ENCODE measurements around the gene EFNA2.

The EFNA2 gene

DNA sequence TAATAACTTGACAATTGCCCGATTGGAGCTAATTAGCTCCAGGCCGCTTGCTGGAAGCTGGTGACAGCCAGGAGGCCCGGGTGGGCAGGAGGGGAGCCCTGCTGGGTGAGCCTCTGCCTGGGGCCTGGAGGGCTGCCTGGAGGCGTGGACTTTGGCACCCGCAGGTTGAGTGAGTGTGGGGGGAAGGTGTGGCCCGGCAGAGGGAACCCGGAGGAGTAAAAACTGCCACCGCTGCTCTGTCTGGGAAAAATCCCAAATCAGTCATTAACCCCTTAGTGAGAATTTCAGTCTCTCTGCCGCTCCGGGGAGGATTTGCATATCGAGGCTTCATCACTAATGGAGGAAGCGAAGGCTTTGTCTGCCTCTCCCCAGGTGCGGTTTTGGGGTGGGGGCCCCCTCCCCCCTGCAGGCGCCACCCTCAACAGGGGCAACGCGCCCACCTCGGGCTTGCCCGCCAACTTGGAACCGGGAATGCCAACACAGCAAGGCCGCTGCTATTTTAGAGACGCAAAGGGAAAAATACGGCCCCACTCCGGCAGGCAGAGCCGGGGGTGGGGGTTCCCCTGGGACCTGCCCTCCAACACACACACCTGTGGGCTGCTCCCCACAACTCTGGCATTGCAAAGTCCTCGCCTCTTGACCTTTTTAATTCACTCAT, 6.2 kb downstream of the EFNA2 start (continued):
- no peak for TF ChIP-seq ZNF8 (CRISPR knock-in tag; IDR thresholded peaks at IDR 0.05)
- TF ChIP-seq PPARA (CRISPR knock-in tag; IDR thresholded peaks at IDR 0.05; ENCODE audit: borderline replicate concordance), result no peak

DNA sequence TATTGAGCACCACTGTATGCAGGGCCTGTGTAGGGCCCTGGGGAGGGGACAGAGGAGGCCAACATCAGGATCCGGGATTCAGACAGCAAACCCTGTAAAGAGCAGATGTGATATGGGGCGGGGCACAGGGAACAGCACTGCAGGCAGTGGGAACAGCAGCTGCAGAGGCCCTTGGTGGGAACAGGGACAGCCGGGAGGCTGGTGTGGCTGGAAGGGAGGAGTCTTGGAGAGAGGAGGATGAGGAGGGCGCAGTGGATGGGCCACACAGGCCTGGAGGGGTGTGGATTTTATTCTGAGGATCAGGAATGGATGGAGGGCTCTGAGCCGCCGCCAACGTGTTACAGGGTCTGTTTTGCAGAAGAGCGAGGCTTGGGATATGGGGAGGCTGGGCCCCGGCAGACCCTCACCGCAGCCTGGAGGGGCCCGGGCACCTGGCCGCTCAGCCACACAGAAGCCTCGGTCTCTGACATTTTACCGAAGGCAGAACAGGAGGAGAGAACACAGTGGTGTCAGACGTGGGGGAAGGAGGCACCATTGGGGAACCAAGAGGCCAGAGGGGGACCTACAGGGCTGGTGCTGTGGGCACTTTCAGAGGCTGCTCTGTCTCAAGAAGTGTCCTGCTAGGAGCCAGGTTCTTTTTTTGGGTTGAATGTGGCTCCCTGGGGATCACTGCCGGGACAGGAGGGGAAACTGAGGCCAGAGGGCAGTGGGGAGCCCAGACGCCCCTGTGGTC, 6.9 kb downstream of the EFNA2 start:
- TF ChIP-seq TCF4 (CRISPR knock-in tag; IDR thresholded peaks at IDR 0.05; ENCODE audit: borderline replicate concordance) (no peak), CSDC2 (CRISPR knock-in tag; IDR thresholded peaks at IDR 0.05) (no peak), RARB (CRISPR knock-in tag; IDR thresholded peaks at IDR 0.05) (no peak), TOX (CRISPR knock-in tag; IDR thresholded peaks at IDR 0.05; ENCODE audit: borderline replicate concordance) (no peak)
- no peak for ATAC-seq

DNA sequence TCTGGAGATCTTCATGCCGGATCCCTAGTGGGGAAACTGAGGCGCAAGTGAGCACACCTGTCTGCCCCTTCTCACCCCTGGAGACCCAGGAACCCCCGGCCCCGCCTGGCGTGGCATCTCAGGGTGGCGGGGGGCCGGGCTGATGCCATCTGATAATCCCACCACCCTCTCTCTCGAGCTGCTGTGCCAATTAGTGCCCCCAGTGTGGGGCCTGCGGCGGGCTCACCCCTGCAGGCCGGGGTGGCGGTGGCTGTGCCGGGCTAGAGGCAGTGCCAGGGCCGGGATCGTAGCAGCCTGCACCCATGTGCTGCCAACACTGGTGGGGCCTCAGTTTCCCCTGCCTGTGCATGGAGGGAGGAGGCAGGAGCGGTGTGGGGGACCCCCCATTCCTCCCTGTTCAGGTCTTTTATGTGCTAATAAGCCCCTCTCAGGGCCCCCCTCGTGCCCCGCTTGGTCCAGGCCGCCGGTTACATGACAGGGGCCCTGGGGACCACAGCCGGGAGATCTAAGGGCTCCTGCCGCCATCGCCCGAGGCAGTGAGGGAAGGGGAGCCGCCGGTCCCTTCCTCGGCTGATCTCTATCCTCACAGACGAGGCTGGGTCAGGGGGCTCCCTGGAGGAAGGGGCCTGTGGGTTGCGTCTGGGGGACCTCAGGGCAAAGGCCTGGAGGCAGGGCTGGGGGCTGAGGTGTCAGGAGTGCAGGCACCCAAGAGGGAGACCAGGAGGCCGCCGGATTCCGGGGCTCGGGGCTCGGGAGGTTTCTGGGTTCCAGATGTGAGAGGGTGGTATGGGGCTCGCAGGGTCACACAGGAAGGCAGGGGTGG, 8.3 kb downstream of the EFNA2 start:
- TF ChIP-seq ARNTL (CRISPR knock-in tag; IDR thresholded peaks at IDR 0.05; ENCODE audit: borderline replicate concordance, low read depth) (no peak), ZFP3 (CRISPR knock-in tag; IDR thresholded peaks at IDR 0.05) (no peak), TCF4 (CRISPR knock-in tag; IDR thresholded peaks at IDR 0.05; ENCODE audit: borderline replicate concordance) (no peak), ZC3H10 (CRISPR knock-in tag; IDR thresholded peaks at IDR 0.05) (no peak), RARB (CRISPR knock-in tag; IDR thresholded peaks at IDR 0.05) (no peak), OSR1 (CRISPR knock-in tag; IDR thresholded peaks at IDR 0.05) (no peak), GLIS3 (CRISPR knock-in tag; IDR thresholded peaks at IDR 0.05) (no peak), ZNF70 (CRISPR knock-in tag; IDR thresholded peaks at IDR 0.05) (no peak), BACH2 (CRISPR knock-in tag; IDR thresholded peaks at IDR 0.05; ENCODE audit: borderline replicate concordance) (no peak)
- TF ChIP-seq, protein P1, sequence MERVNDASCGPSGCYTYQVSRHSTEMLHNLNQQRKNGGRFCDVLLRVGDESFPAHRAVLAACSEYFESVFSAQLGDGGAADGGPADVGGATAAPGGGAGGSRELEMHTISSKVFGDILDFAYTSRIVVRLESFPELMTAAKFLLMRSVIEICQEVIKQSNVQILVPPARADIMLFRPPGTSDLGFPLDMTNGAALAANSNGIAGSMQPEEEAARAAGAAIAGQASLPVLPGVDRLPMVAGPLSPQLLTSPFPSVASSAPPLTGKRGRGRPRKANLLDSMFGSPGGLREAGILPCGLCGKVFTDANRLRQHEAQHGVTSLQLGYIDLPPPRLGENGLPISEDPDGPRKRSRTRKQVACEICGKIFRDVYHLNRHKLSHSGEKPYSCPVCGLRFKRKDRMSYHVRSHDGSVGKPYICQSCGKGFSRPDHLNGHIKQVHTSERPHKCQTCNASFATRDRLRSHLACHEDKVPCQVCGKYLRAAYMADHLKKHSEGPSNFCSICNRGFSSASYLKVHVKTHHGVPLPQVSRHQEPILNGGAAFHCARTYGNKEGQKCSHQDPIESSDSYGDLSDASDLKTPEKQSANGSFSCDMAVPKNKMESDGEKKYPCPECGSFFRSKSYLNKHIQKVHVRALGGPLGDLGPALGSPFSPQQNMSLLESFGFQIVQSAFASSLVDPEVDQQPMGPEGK (CRISPR knock-in tag; IDR thresholded peaks at IDR 0.05; ENCODE audit: borderline replicate concordance), result no peak
- TF ChIP-seq, protein P2, sequence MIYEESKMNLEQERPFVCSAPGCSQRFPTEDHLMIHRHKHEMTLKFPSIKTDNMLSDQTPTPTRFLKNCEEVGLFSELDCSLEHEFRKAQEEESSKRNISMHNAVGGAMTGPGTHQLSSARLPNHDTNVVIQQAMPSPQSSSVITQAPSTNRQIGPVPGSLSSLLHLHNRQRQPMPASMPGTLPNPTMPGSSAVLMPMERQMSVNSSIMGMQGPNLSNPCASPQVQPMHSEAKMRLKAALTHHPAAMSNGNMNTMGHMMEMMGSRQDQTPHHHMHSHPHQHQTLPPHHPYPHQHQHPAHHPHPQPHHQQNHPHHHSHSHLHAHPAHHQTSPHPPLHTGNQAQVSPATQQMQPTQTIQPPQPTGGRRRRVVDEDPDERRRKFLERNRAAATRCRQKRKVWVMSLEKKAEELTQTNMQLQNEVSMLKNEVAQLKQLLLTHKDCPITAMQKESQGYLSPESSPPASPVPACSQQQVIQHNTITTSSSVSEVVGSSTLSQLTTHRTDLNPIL (CRISPR knock-in tag; IDR thresholded peaks at IDR 0.05; ENCODE audit: low read depth), result no peak
- TF ChIP-seq, protein P3, sequence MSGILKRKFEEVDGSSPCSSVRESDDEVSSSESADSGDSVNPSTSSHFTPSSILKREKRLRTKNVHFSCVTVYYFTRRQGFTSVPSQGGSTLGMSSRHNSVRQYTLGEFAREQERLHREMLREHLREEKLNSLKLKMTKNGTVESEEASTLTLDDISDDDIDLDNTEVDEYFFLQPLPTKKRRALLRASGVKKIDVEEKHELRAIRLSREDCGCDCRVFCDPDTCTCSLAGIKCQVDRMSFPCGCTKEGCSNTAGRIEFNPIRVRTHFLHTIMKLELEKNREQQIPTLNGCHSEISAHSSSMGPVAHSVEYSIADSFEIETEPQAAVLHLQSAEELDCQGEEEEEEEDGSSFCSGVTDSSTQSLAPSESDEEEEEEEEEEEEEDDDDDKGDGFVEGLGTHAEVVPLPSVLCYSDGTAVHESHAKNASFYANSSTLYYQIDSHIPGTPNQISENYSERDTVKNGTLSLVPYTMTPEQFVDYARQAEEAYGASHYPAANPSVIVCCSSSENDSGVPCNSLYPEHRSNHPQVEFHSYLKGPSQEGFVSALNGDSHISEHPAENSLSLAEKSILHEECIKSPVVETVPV (CRISPR knock-in tag; IDR thresholded peaks at IDR 0.05), result no peak
- no peak for ATAC-seq

DNA sequence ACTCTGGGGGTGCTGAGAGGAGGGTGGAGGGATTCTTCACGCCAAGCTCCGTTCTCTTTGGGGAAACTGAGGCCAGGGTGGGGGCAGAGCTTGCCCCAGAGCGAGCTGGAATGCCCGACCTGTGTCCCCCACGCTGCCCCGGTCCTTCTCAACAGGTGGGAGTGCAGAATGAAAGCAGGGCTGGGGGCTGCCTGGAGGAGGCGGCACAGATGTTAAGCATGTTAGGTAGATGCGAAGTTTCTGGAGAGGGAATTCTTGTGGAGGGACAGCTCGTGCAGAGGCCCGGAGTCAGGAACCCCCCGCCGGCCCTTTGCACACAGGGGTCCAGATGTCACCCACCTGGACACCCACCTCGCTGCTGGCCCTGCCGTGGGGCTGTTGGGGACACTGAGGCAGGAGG, 9.0 kb downstream of the EFNA2 start:
- no peak for ATAC-seq
- TF ChIP-seq ARNTL (CRISPR knock-in tag; IDR thresholded peaks at IDR 0.05; ENCODE audit: borderline replicate concordance, low read depth) (no peak), OSR1 (CRISPR knock-in tag; IDR thresholded peaks at IDR 0.05) (no peak), PPARA (CRISPR knock-in tag; IDR thresholded peaks at IDR 0.05; ENCODE audit: borderline replicate concordance) (no peak), GLIS3 (CRISPR knock-in tag; IDR thresholded peaks at IDR 0.05) (no peak), RARB (CRISPR knock-in tag; IDR thresholded peaks at IDR 0.05) (no peak), ZNF565 (CRISPR knock-in tag; conservative IDR thresholded peaks at IDR 0.05; ENCODE audit: low read depth) (no peak), BACH2 (CRISPR knock-in tag; IDR thresholded peaks at IDR 0.05; ENCODE audit: borderline replicate concordance) (no peak), SNAI2 (CRISPR knock-in tag; IDR thresholded peaks at IDR 0.05) (no peak), ISL1 (CRISPR knock-in tag; IDR thresholded peaks at IDR 0.05) (no peak), TOX (CRISPR knock-in tag; IDR thresholded peaks at IDR 0.05; ENCODE audit: borderline replicate concordance) (no peak), CSDC2 (CRISPR knock-in tag; IDR thresholded peaks at IDR 0.05) (no peak), ESRRG (CRISPR knock-in tag; IDR thresholded peaks at IDR 0.05) (no peak), ZC3H10 (CRISPR knock-in tag; IDR thresholded peaks at IDR 0.05) (no peak)
- TF ChIP-seq, protein P3 (CRISPR knock-in tag; IDR thresholded peaks at IDR 0.05), result no peak
- TF ChIP-seq, protein P1 (CRISPR knock-in tag; IDR thresholded peaks at IDR 0.05; ENCODE audit: borderline replicate concordance), result no peak
- TF ChIP-seq, protein P4, sequence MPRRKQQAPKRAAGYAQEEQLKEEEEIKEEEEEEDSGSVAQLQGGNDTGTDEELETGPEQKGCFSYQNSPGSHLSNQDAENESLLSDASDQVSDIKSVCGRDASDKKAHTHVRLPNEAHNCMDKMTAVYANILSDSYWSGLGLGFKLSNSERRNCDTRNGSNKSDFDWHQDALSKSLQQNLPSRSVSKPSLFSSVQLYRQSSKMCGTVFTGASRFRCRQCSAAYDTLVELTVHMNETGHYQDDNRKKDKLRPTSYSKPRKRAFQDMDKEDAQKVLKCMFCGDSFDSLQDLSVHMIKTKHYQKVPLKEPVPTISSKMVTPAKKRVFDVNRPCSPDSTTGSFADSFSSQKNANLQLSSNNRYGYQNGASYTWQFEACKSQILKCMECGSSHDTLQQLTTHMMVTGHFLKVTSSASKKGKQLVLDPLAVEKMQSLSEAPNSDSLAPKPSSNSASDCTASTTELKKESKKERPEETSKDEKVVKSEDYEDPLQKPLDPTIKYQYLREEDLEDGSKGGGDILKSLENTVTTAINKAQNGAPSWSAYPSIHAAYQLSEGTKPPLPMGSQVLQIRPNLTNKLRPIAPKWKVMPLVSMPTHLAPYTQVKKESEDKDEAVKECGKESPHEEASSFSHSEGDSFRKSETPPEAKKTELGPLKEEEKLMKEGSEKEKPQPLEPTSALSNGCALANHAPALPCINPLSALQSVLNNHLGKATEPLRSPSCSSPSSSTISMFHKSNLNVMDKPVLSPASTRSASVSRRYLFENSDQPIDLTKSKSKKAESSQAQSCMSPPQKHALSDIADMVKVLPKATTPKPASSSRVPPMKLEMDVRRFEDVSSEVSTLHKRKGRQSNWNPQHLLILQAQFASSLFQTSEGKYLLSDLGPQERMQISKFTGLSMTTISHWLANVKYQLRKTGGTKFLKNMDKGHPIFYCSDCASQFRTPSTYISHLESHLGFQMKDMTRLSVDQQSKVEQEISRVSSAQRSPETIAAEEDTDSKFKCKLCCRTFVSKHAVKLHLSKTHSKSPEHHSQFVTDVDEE (CRISPR knock-in tag; IDR thresholded peaks at IDR 0.05), result no peak
